Measurements from ENCODE around the gene POLR1G. TPM values are rescaled to one million over a fixed set of nuclear protein-coding genes. Genes with fewer than 3 reads are reported as not detected.
"Not testable (repeated sequence)": the region's sequence is repeated elsewhere in the genome, so short reads cannot be mapped to it uniquely, and the experiment has no call there.

Gene POLR1G
- total RNA-seq, 1 donor from 2014 or later: 10.7 TPM

- no peak for DNase-seq (ENCODE audit: low read depth)
Measured at GRCh38 chr19:45421947-45422498, 15.6 kb downstream of the POLR1G start.

- DNase-seq (ENCODE audit: low read depth): no peak
Measured at GRCh38 chr19:45423033-45423588, 16.7 kb downstream of the POLR1G start.

GRCh38 chr19:45423589-45424190 lies 17.2 kb downstream of the POLR1G start, which contains the start of gene ERCC1:
TSS of gene ERCC1 (minus strand) at chr19:45423917. CDS start at chr19:45423374, 543 bp downstream.
- DNase-seq (ENCODE audit: low read depth): peak; percentile 84

- DNase-seq (ENCODE audit: low read depth): peak; percentile 93
Measured at GRCh38 chr19:45424191-45425058, 18.0 kb downstream of the POLR1G start.

GRCh38 chr19:45428384-45429231 lies 22.2 kb downstream of the POLR1G start:
- no peak for DNase-seq (ENCODE audit: low read depth)

GRCh38 chr19:45429896-45430295 lies 23.5 kb downstream of the POLR1G start:
- DNase-seq (ENCODE audit: low read depth): not testable (repeated sequence)

GRCh38 chr19:45431008-45431407 lies 24.6 kb downstream of the POLR1G start:
- DNase-seq (ENCODE audit: low read depth): not testable (repeated sequence)

- not testable (repeated sequence) for DNase-seq (ENCODE audit: low read depth)
Measured at GRCh38 chr19:45432543-45432942, 26.1 kb downstream of the POLR1G start.

- no peak for DNase-seq (ENCODE audit: low read depth)
Measured at GRCh38 chr19:45437328-45437727, 30.9 kb downstream of the POLR1G start.

GRCh38 chr19:45439190-45439568 lies 32.7 kb downstream of the POLR1G start:
- DNase-seq (ENCODE audit: low read depth): no peak

GRCh38 chr19:45439569-45440258 lies 33.3 kb downstream of the POLR1G start:
- DNase-seq (ENCODE audit: low read depth): no peak

GRCh38 chr19:45440259-45440638 lies 33.8 kb downstream of the POLR1G start:
- no peak for DNase-seq (ENCODE audit: low read depth)

GRCh38 chr19:45440873-45441654 lies 34.6 kb downstream of the POLR1G start:
- no peak for DNase-seq (ENCODE audit: low read depth)

- no peak for DNase-seq (ENCODE audit: low read depth)
Measured at GRCh38 chr19:45442408-45442777, 35.9 kb downstream of the POLR1G start.

GRCh38 chr19:45442778-45443461 lies 36.5 kb downstream of the POLR1G start:
- DNase-seq (ENCODE audit: low read depth): no peak

GRCh38 chr19:45443462-45444317 lies 37.2 kb downstream of the POLR1G start:
- peak; percentile 75 for DNase-seq (ENCODE audit: low read depth)

GRCh38 chr19:45444318-45445041 lies 38.0 kb downstream of the POLR1G start:
- DNase-seq (ENCODE audit: low read depth): peak; percentile 63

GRCh38 chr19:45445139-45445538 lies 38.7 kb downstream of the POLR1G start:
- no peak for DNase-seq (ENCODE audit: low read depth)

Measured in renal cortical epithelial cell (primary cell).